Measurements from ENCODE around the gene ARFIP1. TPM values are rescaled to one million over a fixed set of nuclear protein-coding genes. Genes with fewer than 3 reads are reported as not detected.

ARFIP1 gene
- total and polyA plus RNA-seq, 9 of the 15 experiments (the other 6 are each of a cell fraction or from before 2014, with no cell fraction given) = 14.1 to 25.1 (median 20.9) TPM

DNA sequence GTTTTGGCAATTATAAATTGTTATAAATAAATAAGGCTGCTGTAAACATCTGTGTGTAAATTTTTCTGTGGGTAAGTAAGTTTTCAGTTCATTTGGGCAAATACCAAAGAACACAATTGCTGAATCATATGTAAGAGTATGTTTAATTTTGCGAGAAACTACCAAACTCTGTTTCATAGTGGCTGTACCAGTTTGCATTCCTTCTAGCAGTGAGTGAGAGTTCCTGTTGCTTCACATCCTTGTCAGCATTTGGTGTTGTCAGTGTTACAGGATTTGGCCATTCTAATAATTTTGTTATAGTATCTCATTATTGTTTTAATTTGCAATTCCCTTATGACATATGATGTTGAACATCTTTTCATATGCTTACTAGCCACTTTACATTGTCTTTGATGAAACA lies 48.4 kb downstream of the ARFIP1 start:
- DNase-seq (ENCODE audit: extremely low read depth in 1 of 4, low spot score in 3 of 4) (no peak), FAIRE-seq (no peak), ATAC-seq (no peak)
- no peaks in the 10 kb centered on the region for H3K79me2 ChIP-seq (ENCODE audit: control insufficient read depth, insufficient read depth, low read length)
- no peak overlapping the region for H3K4me2 ChIP-seq (ENCODE audit: insufficient read depth, low read length)
- no peak overlapping the region for H2AFZ ChIP-seq (ENCODE audit: low read depth, low read length)
- H3K27me3 ChIP-seq (ENCODE audit: control insufficient read depth in 2 of 2, insufficient read depth in 2 of 2, low read length in 2 of 2) = no peaks in the 10 kb centered on the region
- WGBS (ENCODE audit: insufficient coverage, low coverage, missing lambda C conversion rate) = 100% methylated on average over 1 of the region's 1 CpG
- H3K9me1 ChIP-seq (ENCODE audit: control insufficient read depth, insufficient read depth, low read length) = no peaks in the 10 kb centered on the region
- H3K9ac ChIP-seq (ENCODE audit: insufficient read depth in 1 of 2, low read depth in 2 of 2, low read length in 2 of 2) = no peak overlapping the region
- TF ChIP-seq FOXP4 (CRISPR knock-in tag; IDR thresholded peaks at IDR 0.05; ENCODE audit: borderline replicate concordance) (no peak), ID3 (CRISPR knock-in tag; IDR thresholded peaks at IDR 0.05) (no peak), ID3 (tag; IDR thresholded peaks at IDR 0.05) (no peak), ZKSCAN1 (IDR thresholded peaks at IDR 0.05; ENCODE audit: low read depth, low read length) (no peak), ZKSCAN8 (CRISPR knock-in tag; IDR thresholded peaks at IDR 0.05) (no peak), HLTF (IDR thresholded peaks at IDR 0.05) (no peak), ZNF77 (CRISPR knock-in tag; IDR thresholded peaks at IDR 0.05) (no peak), ZNF174 (CRISPR knock-in tag; IDR thresholded peaks at IDR 0.05) (no peak), RBFOX2 (IDR thresholded peaks at IDR 0.05; ENCODE audit: low read depth, low read length) (no peak), XRCC5 (IDR thresholded peaks at IDR 0.05; ENCODE audit: low read depth, low read length) (no peak), TBP (optimal IDR thresholded peaks at IDR 0.05; ENCODE audit: low read depth, low read length) (no peak), PBX2 (CRISPR knock-in tag; IDR thresholded peaks at IDR 0.05; ENCODE audit: low read depth) (no peak), PBX2 (tag; conservative IDR thresholded peaks at IDR 0.05; ENCODE audit: low read depth) (no peak), HNRNPLL (IDR thresholded peaks at IDR 0.05; ENCODE audit: low read depth, low read length, poor library complexity, severe bottlenecking) (no peak), ZNF707 (CRISPR knock-in tag; conservative IDR thresholded peaks at IDR 0.05) (no peak)
- TF ChIP-seq, protein P1, sequence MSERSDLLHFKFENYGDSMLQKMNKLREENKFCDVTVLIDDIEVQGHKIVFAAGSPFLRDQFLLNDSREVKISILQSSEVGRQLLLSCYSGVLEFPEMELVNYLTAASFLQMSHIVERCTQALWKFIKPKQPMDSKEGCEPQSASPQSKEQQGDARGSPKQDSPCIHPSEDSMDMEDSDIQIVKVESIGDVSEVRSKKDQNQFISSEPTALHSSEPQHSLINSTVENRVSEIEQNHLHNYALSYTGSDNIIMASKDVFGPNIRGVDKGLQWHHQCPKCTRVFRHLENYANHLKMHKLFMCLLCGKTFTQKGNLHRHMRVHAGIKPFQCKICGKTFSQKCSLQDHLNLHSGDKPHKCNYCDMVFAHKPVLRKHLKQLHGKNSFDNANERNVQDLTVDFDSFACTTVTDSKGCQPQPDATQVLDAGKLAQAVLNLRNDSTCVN (CRISPR knock-in tag; IDR thresholded peaks at IDR 0.05) = no peak
- no peaks in the 10 kb centered on the region for H4K20me1 ChIP-seq (replicated peaks; ENCODE audit: control insufficient read depth, insufficient read depth, low read length)
- no peaks in the 10 kb centered on the region for H3K9me3 ChIP-seq (replicated peaks; ENCODE audit: control insufficient read depth, insufficient read depth, low read depth, low read length)
- H3K36me3 ChIP-seq (ENCODE audit: control insufficient read depth, insufficient read depth, low read length) = 0 out of 3 replicates have a peak, but pooled peaks cover 2% of the 10 kb centered on the region
- no TSS peak for BruUV-seq (replicated peaks)
- ChIA-PET POLR2A (interaction anchor here (0.9 kb wide), 1 partner anchor 13 kb away, joined by 5 read pairs; no protein-coding TSS in a partner anchor), CTCF (ENCODE audit: low intra/inter-chr PET ratio) (no interaction called here)
- intact Hi-C loops (cut with micrococcal nuclease) = no loop called here
- in situ Hi-C loops (cut with MboI) = loop anchor here (25.0 kb wide), 1 partner anchor 484 kb away; no protein-coding TSS in a partner anchor
- H3K4me3 ChIP-seq = no peak overlapping the region
- no peaks in the 10 kb centered on the region for H3K4me1 ChIP-seq (replicated peaks in 1 of 2; ENCODE audit: control insufficient read depth in 2 of 2, insufficient read depth in 2 of 2, low read length in 2 of 2)
- no peak overlapping the region for H3K27ac ChIP-seq (ENCODE audit: extremely low read depth, low read depth, low read length)
